ENCODE measurements around the gene ADAMTSL5. TPM values are rescaled to one million over a fixed set of nuclear protein-coding genes. Genes with fewer than 3 reads are reported as not detected.

The ADAMTSL5 gene
- total RNA-seq, 1 experiment from 2014 or later = 0.57 TPM

Other genes starting within 250 kb of the ADAMTSL5 start
- 134 and 148 TPM in 2 replicates for gene CIRBP, start 243.7 kb downstream of the ADAMTSL5 start, total RNA-seq (2014; rRNA removed; shearing (Covaris generic))
- gene FAM174C, start 237.5 kb downstream of the ADAMTSL5 start, total RNA-seq (2014; rRNA removed; shearing (Covaris generic)) = 42.7 and 59.3 TPM in 2 replicates
- 0.62 TPM in 1 of 2 replicates, not detected in the other for gene EFNA2, start 227.1 kb downstream of the ADAMTSL5 start, total RNA-seq (2014; rRNA removed; shearing (Covaris generic))
- 52.3 and 78.2 TPM in 2 replicates for gene NDUFS7, start 129.1 kb downstream of the ADAMTSL5 start, total RNA-seq (2014; rRNA removed; shearing (Covaris generic))
- gene GAMT, start 111.5 kb downstream of the ADAMTSL5 start, total RNA-seq (2014; rRNA removed; shearing (Covaris generic)) = 9.7 and 10.3 TPM in 2 replicates
- 101 and 122 TPM in 2 replicates for gene DAZAP1, start 105.4 kb downstream of the ADAMTSL5 start, total RNA-seq (2014; rRNA removed; shearing (Covaris generic))
- 1,189 and 1,346 TPM in 2 replicates for gene RPS15, start 74.6 kb downstream of the ADAMTSL5 start, total RNA-seq (2014; rRNA removed; shearing (Covaris generic))
- gene APC2, start 62.9 kb downstream of the ADAMTSL5 start, total RNA-seq (2014; rRNA removed; shearing (Covaris generic)) = 0.02 TPM in 1 of 2 replicates, not detected in the other
- gene C19orf25, start 33.8 kb downstream of the ADAMTSL5 start, total RNA-seq (2014; rRNA removed; shearing (Covaris generic)) = 21.0 and 28.9 TPM in 2 replicates
- 0.79 and 2.7 TPM in 2 replicates for gene PCSK4, start 22.7 kb downstream of the ADAMTSL5 start, total RNA-seq (2014; rRNA removed; shearing (Covaris generic))
- 0.79 and 0.92 TPM in 2 replicates for gene REEP6, start 21.8 kb downstream of the ADAMTSL5 start, total RNA-seq (2014; rRNA removed; shearing (Covaris generic))
- 0.05 TPM in 1 of 2 replicates, not detected in the other for gene PLK5, start 11.1 kb upstream of the ADAMTSL5 start, total RNA-seq (2014; rRNA removed; shearing (Covaris generic))
- gene MEX3D, start 55.3 kb upstream of the ADAMTSL5 start, total RNA-seq (2014; rRNA removed; shearing (Covaris generic)) = 11.5 and 16.9 TPM in 2 replicates
- 70.8 and 77.2 TPM in 2 replicates for gene MBD3, start 79.8 kb upstream of the ADAMTSL5 start, total RNA-seq (2014; rRNA removed; shearing (Covaris generic))
- 83.7 and 102 TPM in 2 replicates for gene UQCR11, start 92.4 kb upstream of the ADAMTSL5 start, total RNA-seq (2014; rRNA removed; shearing (Covaris generic))
- 44.8 and 50.1 TPM in 2 replicates for gene TCF3, start 139.6 kb upstream of the ADAMTSL5 start, total RNA-seq (2014; rRNA removed; shearing (Covaris generic))
- gene ONECUT3, start 240.5 kb upstream of the ADAMTSL5 start, total RNA-seq (2014; rRNA removed; shearing (Covaris generic)) = not detected in 2 replicates